GM19240 (cell line): Measurements from ENCODE around the gene ZHX3.
"Not testable (repeated sequence)": the region's sequence is repeated elsewhere in the genome, so short reads cannot be mapped to it uniquely, and the experiment has no call there.

Experiments used
- DNase-seq: peaks from one replicate; pipeline ENCODE4 v3.0.0; 2011; ENCODE audit warnings: low spot score; ENCODE audit not compliant: insufficient read length

The ZHX3 gene

GRCh38 chr20:41261790-41262717 is 55.5 kb downstream of the ZHX3 start:
- no peak for DNase-seq

GRCh38 chr20:41261260-41261659 is 56.3 kb downstream of the ZHX3 start:
- DNase-seq = no peak

- no peak for DNase-seq
These were observed 56.8 kb downstream of the ZHX3 start for GRCh38 chr20:41260734-41261220.

GRCh38 chr20:41259309-41259708 is 58.2 kb downstream of the ZHX3 start:
- no peak for DNase-seq

GRCh38 chr20:41258474-41258873 is 59.1 kb downstream of the ZHX3 start:
- no peak for DNase-seq

- no peak for DNase-seq
These were observed 61.0 kb downstream of the ZHX3 start for GRCh38 chr20:41256516-41256915.

- no peak for DNase-seq
These were observed 61.9 kb downstream of the ZHX3 start for GRCh38 chr20:41255655-41256054.

- DNase-seq = no peak
These were observed 67.9 kb downstream of the ZHX3 start for GRCh38 chr20:41249411-41250281.

- DNase-seq = no peak
These were observed 69.0 kb downstream of the ZHX3 start for GRCh38 chr20:41248368-41249024.

- no peak for DNase-seq
These were observed 69.8 kb downstream of the ZHX3 start for GRCh38 chr20:41247523-41248367.

GRCh38 chr20:41245086-41245707 is 72.3 kb downstream of the ZHX3 start:
- DNase-seq = no peak

GRCh38 chr20:41242807-41243206 is 74.7 kb downstream of the ZHX3 start:
- no peak for DNase-seq

GRCh38 chr20:41242352-41242751 is 75.2 kb downstream of the ZHX3 start:
- no peak for DNase-seq

- not testable (repeated sequence) for DNase-seq
These were observed 80.3 kb downstream of the ZHX3 start for GRCh38 chr20:41237233-41237632.

GRCh38 chr20:41236818-41237217 is 80.7 kb downstream of the ZHX3 start:
- not testable (repeated sequence) for DNase-seq

- DNase-seq = no peak
These were observed 83.0 kb downstream of the ZHX3 start for GRCh38 chr20:41234546-41234945.

- DNase-seq = no peak
These were observed 83.5 kb downstream of the ZHX3 start for GRCh38 chr20:41234041-41234440.

- no peak for DNase-seq
These were observed 84.3 kb downstream of the ZHX3 start for GRCh38 chr20:41232973-41233926.

GRCh38 chr20:41231136-41231535 is 86.4 kb downstream of the ZHX3 start:
- DNase-seq = no peak
